Mammary epithelial cell (primary cell): Measurements from ENCODE around the gene MDC1.
A peak's percentile ranks its signal among the peaks of the same experiment; 100 is the strongest.

ENCODE experiments used
- EZH2 ChIP-seq: IDR thresholded peaks from 2 replicates; pipeline ENCODE4 v1.6.1; 2012; ENCODE audit warnings: low read length, inconsistent platforms, borderline replicate concordance
- TF ChIP-seq, protein P1 (sequence below), 2 donors: IDR thresholded peaks in 1 of 2; conservative IDR thresholded peaks in 1 of 2; 2 replicates each; pipeline ENCODE4 v1.5.1; 2011 to 2012; ENCODE audit warnings: inconsistent platforms in 2 of 2, low read length in 2 of 2, mild to moderate bottlenecking in 2 of 2, control low read depth in 1 of 2, low read depth in 1 of 2; ENCODE audit not compliant: insufficient read depth in 1 of 2; ENCODE audit errors: extremely low read depth in 1 of 2

GRCh38 chr6:30727920-30728553 lies 11.0 kb upstream of the MDC1 start:
- TF ChIP-seq, protein P1, sequence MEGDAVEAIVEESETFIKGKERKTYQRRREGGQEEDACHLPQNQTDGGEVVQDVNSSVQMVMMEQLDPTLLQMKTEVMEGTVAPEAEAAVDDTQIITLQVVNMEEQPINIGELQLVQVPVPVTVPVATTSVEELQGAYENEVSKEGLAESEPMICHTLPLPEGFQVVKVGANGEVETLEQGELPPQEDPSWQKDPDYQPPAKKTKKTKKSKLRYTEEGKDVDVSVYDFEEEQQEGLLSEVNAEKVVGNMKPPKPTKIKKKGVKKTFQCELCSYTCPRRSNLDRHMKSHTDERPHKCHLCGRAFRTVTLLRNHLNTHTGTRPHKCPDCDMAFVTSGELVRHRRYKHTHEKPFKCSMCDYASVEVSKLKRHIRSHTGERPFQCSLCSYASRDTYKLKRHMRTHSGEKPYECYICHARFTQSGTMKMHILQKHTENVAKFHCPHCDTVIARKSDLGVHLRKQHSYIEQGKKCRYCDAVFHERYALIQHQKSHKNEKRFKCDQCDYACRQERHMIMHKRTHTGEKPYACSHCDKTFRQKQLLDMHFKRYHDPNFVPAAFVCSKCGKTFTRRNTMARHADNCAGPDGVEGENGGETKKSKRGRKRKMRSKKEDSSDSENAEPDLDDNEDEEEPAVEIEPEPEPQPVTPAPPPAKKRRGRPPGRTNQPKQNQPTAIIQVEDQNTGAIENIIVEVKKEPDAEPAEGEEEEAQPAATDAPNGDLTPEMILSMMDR (conservative IDR thresholded peaks at IDR 0.05 in 1 of 2, IDR thresholded peaks at IDR 0.05 in 1 of 2; ENCODE audit: extremely low read depth in 1 of 2, insufficient read depth in 1 of 2, low read depth in 1 of 2, low read length in 2 of 2), result peak in 1 of 2 donors; percentile 9
- TF ChIP-seq EZH2, result no peak
